Measurements from ENCODE around the gene FDXR.
A peak's percentile ranks its signal among the peaks of the same experiment; 100 is the strongest.
"Not testable (repeated sequence)": the region's sequence is repeated elsewhere in the genome, so short reads cannot be mapped to it uniquely, and the experiment has no call there.

FDXR gene

DNA sequence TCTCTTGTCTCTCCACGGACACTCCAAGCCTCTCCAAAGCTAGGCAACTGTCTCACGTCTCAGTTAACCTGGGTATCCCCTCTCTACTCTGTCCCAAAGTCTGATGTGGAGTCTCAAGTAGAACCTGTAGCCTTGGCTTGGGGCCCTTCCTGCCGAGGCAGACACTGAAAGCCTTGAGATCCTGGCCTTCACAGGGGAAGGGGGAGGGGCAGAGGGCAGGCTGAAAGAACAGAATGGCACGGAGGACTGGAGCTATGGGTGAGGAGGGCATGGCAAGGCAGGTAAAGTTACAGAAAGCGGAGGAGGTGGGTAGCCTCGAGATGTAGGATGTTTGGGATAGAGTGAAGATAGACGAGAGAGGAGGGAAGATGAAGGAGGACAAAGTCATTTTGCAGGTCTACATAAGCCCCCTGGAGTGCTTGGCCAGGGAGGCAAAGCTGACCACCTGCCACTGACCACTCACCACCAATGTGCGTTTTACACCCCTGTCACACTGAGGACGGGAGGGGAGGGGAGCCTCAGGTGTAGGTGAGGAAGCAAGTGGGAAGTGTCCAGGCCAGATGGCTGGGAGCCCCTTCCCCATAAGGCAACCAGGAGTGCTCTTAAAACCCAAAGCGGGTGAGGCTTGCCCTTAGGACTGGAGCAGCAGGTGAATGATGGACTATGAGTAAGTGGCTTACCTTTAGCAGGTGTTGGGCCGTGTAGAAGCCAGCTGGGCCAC is 1.3 kb downstream of the FDXR start:
- H3K4me3 ChIP-seq (replicated peaks; ENCODE audit: low read depth, low read length) = peak overlapping the region; percentile 95
- DNase-seq (ENCODE audit: extremely low read depth, low read depth) = no peak
- TF ChIP-seq, protein P1, sequence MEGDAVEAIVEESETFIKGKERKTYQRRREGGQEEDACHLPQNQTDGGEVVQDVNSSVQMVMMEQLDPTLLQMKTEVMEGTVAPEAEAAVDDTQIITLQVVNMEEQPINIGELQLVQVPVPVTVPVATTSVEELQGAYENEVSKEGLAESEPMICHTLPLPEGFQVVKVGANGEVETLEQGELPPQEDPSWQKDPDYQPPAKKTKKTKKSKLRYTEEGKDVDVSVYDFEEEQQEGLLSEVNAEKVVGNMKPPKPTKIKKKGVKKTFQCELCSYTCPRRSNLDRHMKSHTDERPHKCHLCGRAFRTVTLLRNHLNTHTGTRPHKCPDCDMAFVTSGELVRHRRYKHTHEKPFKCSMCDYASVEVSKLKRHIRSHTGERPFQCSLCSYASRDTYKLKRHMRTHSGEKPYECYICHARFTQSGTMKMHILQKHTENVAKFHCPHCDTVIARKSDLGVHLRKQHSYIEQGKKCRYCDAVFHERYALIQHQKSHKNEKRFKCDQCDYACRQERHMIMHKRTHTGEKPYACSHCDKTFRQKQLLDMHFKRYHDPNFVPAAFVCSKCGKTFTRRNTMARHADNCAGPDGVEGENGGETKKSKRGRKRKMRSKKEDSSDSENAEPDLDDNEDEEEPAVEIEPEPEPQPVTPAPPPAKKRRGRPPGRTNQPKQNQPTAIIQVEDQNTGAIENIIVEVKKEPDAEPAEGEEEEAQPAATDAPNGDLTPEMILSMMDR (IDR thresholded peaks at IDR 0.05; ENCODE audit: low read depth, low read length, missing control alignments) = no peak

DNA sequence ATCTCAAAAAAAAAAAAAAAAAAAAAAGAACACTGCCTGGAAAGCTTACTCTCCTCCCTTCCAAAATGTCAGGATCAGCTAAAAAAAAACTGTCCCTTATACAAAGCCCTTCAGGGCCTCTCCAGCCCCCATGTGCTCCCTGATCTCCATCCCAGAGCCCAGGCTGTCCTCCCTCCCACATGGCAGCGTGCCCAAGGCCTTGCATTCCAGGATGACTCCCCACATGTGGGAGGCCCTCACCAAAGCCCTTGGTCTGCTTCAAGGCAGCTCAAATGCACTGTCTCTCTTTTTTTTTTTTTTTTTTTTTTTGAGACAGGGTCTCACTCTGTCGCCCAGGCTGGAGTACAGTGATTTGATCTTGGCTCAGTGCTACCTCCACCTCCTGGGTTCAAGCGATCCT is 2.3 kb downstream of the FDXR start:
- DNase-seq (ENCODE audit: extremely low read depth, low read depth) = peak; percentile 45
- TF ChIP-seq, protein P1 (IDR thresholded peaks at IDR 0.05; ENCODE audit: low read depth, low read length, missing control alignments) = no peak

DNA sequence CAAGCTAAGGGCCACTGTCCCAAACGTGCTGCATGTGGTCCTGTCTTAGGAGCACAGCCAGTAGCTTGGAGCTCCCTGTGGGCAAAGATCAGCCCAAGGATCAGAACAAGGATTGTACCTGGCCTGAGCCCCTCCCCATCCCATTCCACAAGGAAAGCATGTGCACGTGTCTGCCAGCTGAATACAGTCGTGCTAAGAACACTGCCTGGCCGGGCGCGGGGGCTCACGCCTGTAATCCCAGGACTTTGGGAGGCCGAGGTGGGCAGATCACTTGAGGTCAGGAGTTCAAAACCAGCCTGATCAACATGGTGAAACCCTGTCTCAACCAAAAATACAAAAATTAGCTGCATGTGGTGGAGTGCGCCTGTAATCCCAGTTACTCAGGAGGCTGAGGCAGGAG is 2.8 kb downstream of the FDXR start:
- not testable (repeated sequence) for DNase-seq (ENCODE audit: extremely low read depth, low read depth); H3K4me3 ChIP-seq (replicated peaks; ENCODE audit: low read depth, low read length)

More for the DNA sequence above, 2.3 kb downstream of the FDXR start:
- peak overlapping the region; percentile 95 for H3K4me3 ChIP-seq (replicated peaks; ENCODE audit: low read depth, low read length)

DNA sequence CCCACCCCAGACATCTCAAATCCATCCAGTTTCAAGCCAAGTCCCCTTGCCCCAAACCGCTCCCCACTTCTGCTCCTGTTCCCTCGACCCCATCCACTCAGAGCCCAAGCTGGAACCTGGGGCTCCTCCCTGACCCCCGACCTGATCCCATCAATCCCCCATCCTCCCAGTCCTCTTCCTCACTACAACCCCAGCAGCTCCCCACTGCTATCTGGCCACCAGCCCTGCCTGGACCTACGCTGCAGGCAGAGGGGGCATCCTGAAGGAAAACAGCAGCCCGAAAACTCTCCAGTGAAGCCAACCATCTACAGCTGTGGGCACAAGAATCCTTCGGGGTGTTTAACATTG is 3.9 kb downstream of the FDXR start:
- no peak for DNase-seq (ENCODE audit: extremely low read depth, low read depth)
- TF ChIP-seq, protein P1 (IDR thresholded peaks at IDR 0.05; ENCODE audit: low read depth, low read length, missing control alignments) = no peak
- H3K4me3 ChIP-seq (replicated peaks; ENCODE audit: low read depth, low read length) = no peak overlapping the region

DNA sequence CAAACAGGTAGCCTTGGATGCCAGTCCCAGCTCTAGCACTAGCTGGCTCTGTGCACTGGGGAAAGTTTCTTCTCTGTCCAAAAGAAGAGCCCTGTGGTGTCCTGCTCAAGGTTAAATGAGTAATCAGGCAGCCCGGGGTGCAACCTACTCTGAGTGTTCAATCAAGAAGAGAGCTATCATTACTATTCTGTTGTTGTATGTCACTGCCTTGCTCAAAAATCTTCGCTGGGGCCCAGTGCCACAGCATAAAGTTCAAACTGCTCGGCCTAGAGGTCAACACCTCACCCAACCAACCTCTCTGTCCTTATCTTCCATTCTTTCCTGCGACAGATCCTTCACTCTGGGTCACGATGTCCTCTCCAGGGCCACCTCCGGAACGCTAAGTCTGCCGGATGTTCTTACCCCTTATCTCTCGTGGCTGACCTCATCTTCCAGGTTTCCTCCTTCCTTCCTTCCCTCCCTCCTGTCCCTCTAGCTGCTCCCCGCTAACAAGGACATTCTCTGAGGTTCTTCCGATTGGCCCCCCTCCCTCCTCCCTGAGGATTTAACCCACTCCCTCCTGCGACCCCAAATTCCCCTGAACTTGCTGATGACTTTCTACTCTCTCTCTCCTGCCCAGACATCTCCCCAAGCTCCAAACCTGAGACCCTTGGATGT is 4.4 kb downstream of the FDXR start:
- TF ChIP-seq, protein P1 (IDR thresholded peaks at IDR 0.05; ENCODE audit: low read depth, low read length, missing control alignments) = no peak
- no peak overlapping the region for H3K4me3 ChIP-seq (replicated peaks; ENCODE audit: low read depth, low read length)
- DNase-seq (ENCODE audit: extremely low read depth, low read depth) = no peak

DNA sequence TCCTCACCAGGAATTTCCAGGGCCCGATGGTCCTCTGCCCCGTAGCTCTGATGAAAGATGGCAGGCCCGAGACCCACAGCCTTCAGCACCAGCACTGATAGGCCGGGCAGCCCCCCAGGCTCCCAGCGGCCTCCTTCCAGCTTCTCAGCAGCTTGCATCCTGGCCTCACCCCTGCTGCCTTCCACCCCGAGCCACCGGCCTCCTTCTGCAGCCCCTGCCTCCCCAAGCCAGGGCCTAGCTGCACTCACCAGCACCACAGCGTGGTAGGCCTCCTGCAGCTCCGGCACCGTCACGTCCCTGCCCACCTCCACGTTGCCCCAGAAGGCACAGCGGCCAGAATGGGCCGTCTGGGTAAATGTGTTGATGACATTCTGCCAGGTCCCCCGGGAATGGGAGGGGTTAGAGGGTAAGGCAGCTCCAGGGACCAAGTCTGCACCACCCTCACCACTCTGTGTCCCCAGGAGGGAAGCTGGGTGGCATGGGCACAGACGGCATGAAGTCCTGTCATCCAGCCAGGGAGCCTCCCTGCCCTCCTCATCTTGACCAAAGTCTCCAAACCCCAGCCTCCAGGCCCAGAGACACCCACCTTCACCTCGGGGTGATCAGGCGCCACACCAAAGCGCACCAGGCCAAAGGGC is 6.5 kb downstream of the FDXR start:
- TF ChIP-seq, protein P1 (IDR thresholded peaks at IDR 0.05; ENCODE audit: low read depth, low read length, missing control alignments) = no peak
- no peak overlapping the region for H3K4me3 ChIP-seq (replicated peaks; ENCODE audit: low read depth, low read length)
- no peak for DNase-seq (ENCODE audit: extremely low read depth, low read depth)

DNA sequence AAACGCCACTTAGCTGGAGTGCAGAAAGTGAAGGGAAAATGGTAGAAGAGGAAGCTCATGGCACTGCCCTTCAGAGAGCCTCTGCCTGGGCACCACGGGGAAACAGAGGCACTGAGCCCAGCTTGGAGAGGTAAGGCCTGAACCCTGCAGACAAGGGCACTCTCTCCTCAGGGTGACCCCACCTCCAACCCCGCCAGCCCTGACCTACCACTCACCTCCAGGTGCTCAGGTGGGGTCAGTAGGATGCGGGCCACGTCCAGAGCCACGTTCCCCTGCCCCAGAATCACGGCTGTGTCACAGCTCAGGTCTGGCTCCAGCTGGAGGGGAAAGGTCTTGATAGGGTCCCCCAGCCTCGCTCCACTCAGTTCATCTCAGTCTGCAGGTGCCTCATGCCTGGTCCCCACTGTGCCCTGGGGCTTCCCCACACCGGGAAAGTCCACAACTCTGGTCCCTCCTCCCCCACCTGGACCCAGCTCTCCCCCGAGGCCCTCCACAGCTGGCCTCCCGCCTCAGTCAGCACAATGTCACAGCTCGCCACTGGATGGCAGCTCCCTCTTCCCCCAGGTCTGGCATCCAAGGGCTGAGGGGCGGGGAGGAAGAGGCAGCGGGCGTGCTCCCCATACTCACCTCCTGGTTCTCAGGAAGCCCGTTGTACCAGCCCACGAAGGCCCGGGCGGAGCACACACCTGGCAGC is 7.1 kb downstream of the FDXR start:
- no peak overlapping the region for H3K4me3 ChIP-seq (replicated peaks; ENCODE audit: low read depth, low read length)
- DNase-seq (ENCODE audit: extremely low read depth, low read depth) = no peak
- TF ChIP-seq, protein P1 (IDR thresholded peaks at IDR 0.05; ENCODE audit: low read depth, low read length, missing control alignments) = no peak

Measured in HFF-Myc (cell line).